Measurements from ENCODE around the gene ARMH2. TPM values are rescaled to one million over a fixed set of nuclear protein-coding genes. Genes with fewer than 3 reads are reported as not detected.

The ARMH2 gene
- total and polyA plus RNA-seq, 12 donors = 0.39 TPM; not detected in 11

DNA sequence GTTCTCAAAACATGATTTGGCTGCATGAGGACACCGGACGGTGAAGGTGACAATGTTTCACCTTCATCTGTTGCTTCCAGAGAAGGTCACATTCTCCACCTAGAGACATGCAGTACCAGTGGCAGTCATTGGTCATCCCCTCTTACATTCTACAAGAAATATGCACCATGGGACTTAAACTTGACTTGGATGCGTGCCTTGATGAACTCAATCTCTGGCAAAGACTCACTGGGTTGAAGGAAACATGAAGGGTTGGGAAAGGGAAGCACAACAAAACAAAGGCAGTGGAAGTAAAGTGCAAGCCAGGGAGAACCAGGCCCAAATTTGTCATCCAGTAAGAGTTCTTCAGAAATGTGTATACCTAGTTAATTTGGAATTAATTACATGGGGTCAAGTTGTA is 39.4 kb upstream of the ARMH2 start:
- 89 to 98% (median 95%) methylated on average over 3 of the region's 3 CpGs for WGBS, 4 donors
- Histone ChIP-seq H3K4me1 (replicated peaks in 1 of 2) (no peaks in the 10 kb centered on the region), H3K4me3 (no peak overlapping the region), H3K27me3 (no peaks in the 10 kb centered on the region), H3K27ac (no peak overlapping the region), H3K36me3 (replicated peaks in 1 of 2) (no peaks in the 10 kb centered on the region), H3K9me3 (replicated peaks in 1 of 3) (no peaks in the 10 kb centered on the region)
- no peak for TF ChIP-seq POLR2A (IDR thresholded peaks at IDR 0.05)
- TF ChIP-seq, protein P1, sequence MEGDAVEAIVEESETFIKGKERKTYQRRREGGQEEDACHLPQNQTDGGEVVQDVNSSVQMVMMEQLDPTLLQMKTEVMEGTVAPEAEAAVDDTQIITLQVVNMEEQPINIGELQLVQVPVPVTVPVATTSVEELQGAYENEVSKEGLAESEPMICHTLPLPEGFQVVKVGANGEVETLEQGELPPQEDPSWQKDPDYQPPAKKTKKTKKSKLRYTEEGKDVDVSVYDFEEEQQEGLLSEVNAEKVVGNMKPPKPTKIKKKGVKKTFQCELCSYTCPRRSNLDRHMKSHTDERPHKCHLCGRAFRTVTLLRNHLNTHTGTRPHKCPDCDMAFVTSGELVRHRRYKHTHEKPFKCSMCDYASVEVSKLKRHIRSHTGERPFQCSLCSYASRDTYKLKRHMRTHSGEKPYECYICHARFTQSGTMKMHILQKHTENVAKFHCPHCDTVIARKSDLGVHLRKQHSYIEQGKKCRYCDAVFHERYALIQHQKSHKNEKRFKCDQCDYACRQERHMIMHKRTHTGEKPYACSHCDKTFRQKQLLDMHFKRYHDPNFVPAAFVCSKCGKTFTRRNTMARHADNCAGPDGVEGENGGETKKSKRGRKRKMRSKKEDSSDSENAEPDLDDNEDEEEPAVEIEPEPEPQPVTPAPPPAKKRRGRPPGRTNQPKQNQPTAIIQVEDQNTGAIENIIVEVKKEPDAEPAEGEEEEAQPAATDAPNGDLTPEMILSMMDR (IDR thresholded peaks at IDR 0.05) = no peak
- intact Hi-C loops (cut with DNase I) = no loop called here
- DNase-seq = no peak

DNA sequence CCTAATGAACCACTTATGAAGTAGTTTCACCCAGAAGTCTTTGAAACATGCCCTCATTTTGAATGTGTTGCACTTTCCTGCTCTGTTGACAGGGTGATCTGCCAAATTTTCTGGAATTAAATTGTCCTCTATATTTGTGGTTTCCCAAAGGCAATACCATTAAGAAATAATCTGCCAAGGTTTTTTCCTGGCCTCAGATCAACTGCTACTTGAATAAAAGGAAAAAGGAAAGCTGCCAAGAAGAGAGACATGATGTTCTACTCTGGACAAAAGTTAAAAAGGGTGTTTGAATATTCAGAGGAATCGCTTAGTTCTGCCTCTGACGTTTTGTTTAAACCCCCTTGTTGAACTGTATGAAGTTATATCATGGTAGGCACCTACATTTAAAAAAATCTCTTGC is 37.4 kb upstream of the ARMH2 start:
- intact Hi-C loops (cut with DNase I) = no loop called here
- no peaks in the 10 kb centered on the region for H3K9me3 ChIP-seq (replicated peaks in 1 of 3)
- no peak overlapping the region for H3K4me3 ChIP-seq
- WGBS, 4 donors = 27 to 43% (median 33%) methylated on average over 2 of the region's 2 CpGs
- no peak overlapping the region for H3K27ac ChIP-seq
- no peaks in the 10 kb centered on the region for H3K27me3 ChIP-seq
- DNase-seq = no peak
- no peaks in the 10 kb centered on the region for H3K36me3 ChIP-seq (replicated peaks in 1 of 2)
- TF ChIP-seq POLR2A (IDR thresholded peaks at IDR 0.05) = no peak
- H3K4me1 ChIP-seq (replicated peaks in 1 of 2) = no peaks in the 10 kb centered on the region

DNA sequence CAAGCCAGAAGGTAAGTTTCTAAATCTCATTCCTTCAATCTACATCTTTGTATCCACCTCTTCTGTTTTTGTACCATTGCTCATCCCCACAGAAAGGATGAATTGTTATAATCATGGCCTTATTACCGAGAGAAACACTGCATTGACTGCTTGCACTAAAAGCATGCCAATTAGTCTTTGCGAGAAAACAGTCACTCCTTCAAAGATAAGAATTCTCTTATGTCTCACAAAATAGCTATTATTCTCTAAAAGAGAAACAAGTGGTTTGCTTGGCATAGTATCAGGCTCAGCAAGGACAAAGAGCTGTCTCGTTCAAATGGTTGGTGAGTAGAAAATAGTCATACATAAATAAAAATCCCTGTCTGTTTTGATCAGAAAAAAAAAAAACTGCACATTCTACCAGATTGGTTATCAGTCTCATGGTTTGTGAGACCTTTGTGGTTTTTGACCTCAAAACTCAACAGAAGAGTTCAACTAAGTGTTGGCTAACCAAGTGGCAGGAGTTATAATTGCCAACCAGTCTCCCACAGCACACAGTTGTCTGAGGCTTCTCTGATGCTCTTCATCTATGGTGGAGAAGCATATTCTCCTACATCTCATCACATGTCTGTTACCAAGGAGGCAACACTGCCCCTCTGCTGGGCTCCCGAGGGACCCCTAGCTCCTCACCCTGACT is 35.1 kb upstream of the ARMH2 start:
- Histone ChIP-seq H3K4me3 (no peak overlapping the region), H3K36me3 (replicated peaks in 1 of 2) (no peaks in the 10 kb centered on the region), H3K27ac (no peak overlapping the region), H3K27me3 (no peaks in the 10 kb centered on the region), H3K4me1 (replicated peaks in 1 of 2) (no peaks in the 10 kb centered on the region), H3K9me3 (replicated peaks in 1 of 3) (no peaks in the 10 kb centered on the region)
- intact Hi-C loops (cut with DNase I) = no loop called here
- TF ChIP-seq, protein P1 (IDR thresholded peaks at IDR 0.05) = no peak
- TF ChIP-seq POLR2A (IDR thresholded peaks at IDR 0.05) = no peak
- 67 to 69% (median 67%) methylated on average over 4 of the region's 4 CpGs for WGBS, 4 donors
- DNase-seq = no peak

DNA sequence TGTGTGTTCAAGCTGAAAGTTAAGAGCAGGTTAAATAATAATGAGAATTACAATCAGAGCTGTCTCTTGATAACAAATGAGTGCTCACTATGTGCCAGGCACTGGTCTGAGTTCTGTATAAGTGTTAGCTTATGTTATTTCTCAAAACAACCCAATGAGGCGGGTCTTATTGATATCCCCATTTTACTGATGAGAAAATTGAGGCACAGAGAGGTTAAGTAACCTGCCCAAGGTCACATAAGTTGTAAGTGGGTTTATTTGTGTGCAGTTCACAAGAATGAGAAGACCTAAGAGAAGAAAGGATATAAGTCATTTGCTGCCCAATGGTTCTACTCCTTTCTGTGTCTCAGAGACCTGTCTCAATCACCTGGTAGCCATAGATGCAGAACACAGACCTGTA is 34.1 kb upstream of the ARMH2 start:
- TF ChIP-seq, protein P1 (IDR thresholded peaks at IDR 0.05) = no peak
- TF ChIP-seq POLR2A (IDR thresholded peaks at IDR 0.05) = no peak
- no peak for DNase-seq
- no peak overlapping the region for H3K4me3 ChIP-seq
- no peak overlapping the region for H3K27ac ChIP-seq
- H3K36me3 ChIP-seq (replicated peaks in 1 of 2) = no peaks in the 10 kb centered on the region
- 94 to 97% (median 96%) methylated on average over 1 of the region's 1 CpG for WGBS, 4 donors
- intact Hi-C loops (cut with DNase I) = no loop called here
- no peaks in the 10 kb centered on the region for H3K27me3 ChIP-seq
- no peaks in the 10 kb centered on the region for H3K9me3 ChIP-seq (replicated peaks in 1 of 3)
- H3K4me1 ChIP-seq (replicated peaks in 1 of 2) = no peaks in the 10 kb centered on the region
